Esophagus squamous epithelium (tissue), 5 donors: ENCODE measurements around the gene LRRN2. TPM values are rescaled to one million over a fixed set of nuclear protein-coding genes. Genes with fewer than 3 reads are reported as not detected.

Source experiments
- DNase-seq: peaks from one replicate; lab custom pipeline; 2025; lab: John Stamatoyannopoulos, UW
- H3K27ac ChIP-seq, 4 donors: fragments of 200-600 bp; sonication (generic); one replicate each; pipeline ENCODE4 v1.5.1; 2016 to 2019; ENCODE audit warnings: mild to moderate bottlenecking in 1 of 4
- H3K27me3 ChIP-seq, 4 donors: fragments of 200-600 bp; sonication (generic); 1 replicate in 3 of 4; 2 replicates in 1 of 4; pipeline versions ENCODE4 v1.5.1 to v1.6.0; 2017 to 2021; ENCODE audit warnings: antibody characterized with exemption in 1 of 4
- H3K36me3 ChIP-seq, 3 donors: fragments of 200-600 bp; sonication (generic); one replicate each; pipeline ENCODE4 v1.5.1; 2016 to 2019
- H3K4me1 ChIP-seq, 3 donors: fragments of 200-600 bp; sonication (generic); one replicate each; pipeline ENCODE4 v1.5.1; 2017 to 2019
- H3K4me3 ChIP-seq, 4 donors: fragments of 200-600 bp; sonication (generic); 1 replicate in 3 of 4; 2 replicates in 1 of 4; pipeline ENCODE4 v1.5.1; 2016 to 2019; ENCODE audit warnings: mild to moderate bottlenecking in 2 of 4, moderate library complexity in 1 of 4
- H3K9me3 ChIP-seq, 3 donors: fragments of 200-600 bp; sonication (generic); one replicate each; pipeline ENCODE4 v1.5.1; 2016 to 2019
- CTCF ChIP-seq, 6 experiments: fragments of 450-650 bp in 4 of 6; fragments of 200-600 bp in 2 of 6; sonication (generic) in 2 of 6; IDR thresholded peaks; one replicate each; pipeline ENCODE4 v1.5.1; 2016 to 2019; ENCODE audit warnings: antibody characterized with exemption in 6 of 6, mild to moderate bottlenecking in 4 of 6, moderate library complexity in 4 of 6
- POLR2A ChIP-seq, 4 donors: fragments of 450-650 bp; IDR thresholded peaks; one replicate each; pipeline ENCODE4 v1.6.1; 2017; ENCODE audit warnings: antibody characterized with exemption in 4 of 4, mild to moderate bottlenecking in 4 of 4, moderate library complexity in 3 of 4
- WGBS, 2 donors: methylation state at CpG; one replicate each; pipeline ENCODE4 v1.1.5; 2018; 5-methylcytosine and 5-hydroxymethylcytosine counted together
- intact Hi-C: fragments of 100-400 bp; cut with DNase I; formaldehyde crosslinking; loops from one replicate; pipeline ENCODE4 v1.15.0; 2022
- total RNA-seq, 4 donors: library from RNA; depleted of rRNA; stranded (reverse); fragments of >200 nt; gene quantifications; one replicate each; pipeline ENCODE4 v1.1.0, GENCODE V29; 2016
- donor health status: DM: yes; HTN: yes; CAD: no.

Gene LRRN2
- total RNA-seq, 4 donors from 2014 or later = 0.18 to 1.8 (median 1.5) TPM

DNA sequence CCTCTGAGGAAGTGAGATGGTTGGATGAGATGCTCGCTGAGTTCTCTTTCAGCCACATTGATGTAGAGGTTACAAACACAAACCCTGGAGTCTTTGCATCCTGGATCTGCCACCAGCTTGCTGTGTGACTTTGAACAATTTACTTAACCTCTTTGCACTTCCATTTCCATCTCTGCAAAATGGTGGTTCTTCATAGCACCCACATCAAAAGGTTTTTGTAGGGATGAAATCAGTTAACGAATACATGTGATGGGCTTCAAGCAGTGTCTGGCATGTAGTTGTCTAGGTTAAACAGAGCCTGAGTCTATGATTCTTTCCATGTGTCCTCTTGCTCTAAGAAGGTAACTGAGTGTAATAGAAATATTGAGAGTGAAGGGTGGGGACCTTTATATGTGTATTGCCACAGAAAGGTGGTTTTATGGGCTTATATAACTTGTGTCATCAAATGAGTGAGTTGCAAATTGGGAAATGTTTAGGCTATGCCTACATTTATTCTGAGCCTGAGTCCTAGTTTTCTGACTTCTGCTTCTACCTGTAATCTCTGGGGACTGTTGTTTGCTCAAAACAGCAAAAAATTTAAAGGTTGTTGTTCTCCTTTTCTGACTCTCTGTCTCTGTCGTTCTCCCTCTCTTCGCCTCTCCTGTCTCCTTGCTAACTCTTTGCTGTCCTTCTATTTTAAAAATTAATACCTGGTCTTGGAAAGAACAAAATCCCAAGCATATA lies 27.3 kb upstream of the LRRN2 start:
- H3K27me3 ChIP-seq = peaks cover 0 to 79% (median 6%) of the 10 kb centered on the region in 4 donors
- H3K9me3 ChIP-seq = no peaks in the 10 kb centered on the region
- no peak for DNase-seq
- H3K4me3 ChIP-seq = no peak overlapping the region
- WGBS, 2 donors = 75 to 83% methylated on average over 4 of the region's 4 CpGs
- intact Hi-C loops = no loop called here
- TF ChIP-seq POLR2A (IDR thresholded peaks at IDR 0.05) = no peak
- no peak for TF ChIP-seq CTCF (IDR thresholded peaks at IDR 0.05)
- H3K4me1 ChIP-seq = peaks cover 0 to 10% (median 5%) of the 10 kb centered on the region in 3 donors
- no peak overlapping the region for H3K27ac ChIP-seq
- no peaks in the 10 kb centered on the region for H3K36me3 ChIP-seq

- WGBS, 2 donors = 28 to 40% methylated on average over 6 to 16 of the region's 23 CpGs
- Histone ChIP-seq H3K36me3 (no peaks in the 10 kb centered on the region), H3K9me3 (no peaks in the 10 kb centered on the region), H3K27ac (no peak overlapping the region), H3K27me3 (peaks cover 0 to 84% (median 6%) of the 10 kb centered on the region in 4 donors), H3K4me1 (peaks cover 0 to 10% (median 5%) of the 10 kb centered on the region in 3 donors), H3K4me3 (no peak overlapping the region)
- TF ChIP-seq POLR2A (IDR thresholded peaks at IDR 0.05) (no peak), CTCF (IDR thresholded peaks at IDR 0.05) (no peak)
- intact Hi-C loops = no loop called here
- DNase-seq = no peak
Observed at GRCh38 chr1:204711947-204712701, 26.6 kb upstream of the LRRN2 start.

DNA sequence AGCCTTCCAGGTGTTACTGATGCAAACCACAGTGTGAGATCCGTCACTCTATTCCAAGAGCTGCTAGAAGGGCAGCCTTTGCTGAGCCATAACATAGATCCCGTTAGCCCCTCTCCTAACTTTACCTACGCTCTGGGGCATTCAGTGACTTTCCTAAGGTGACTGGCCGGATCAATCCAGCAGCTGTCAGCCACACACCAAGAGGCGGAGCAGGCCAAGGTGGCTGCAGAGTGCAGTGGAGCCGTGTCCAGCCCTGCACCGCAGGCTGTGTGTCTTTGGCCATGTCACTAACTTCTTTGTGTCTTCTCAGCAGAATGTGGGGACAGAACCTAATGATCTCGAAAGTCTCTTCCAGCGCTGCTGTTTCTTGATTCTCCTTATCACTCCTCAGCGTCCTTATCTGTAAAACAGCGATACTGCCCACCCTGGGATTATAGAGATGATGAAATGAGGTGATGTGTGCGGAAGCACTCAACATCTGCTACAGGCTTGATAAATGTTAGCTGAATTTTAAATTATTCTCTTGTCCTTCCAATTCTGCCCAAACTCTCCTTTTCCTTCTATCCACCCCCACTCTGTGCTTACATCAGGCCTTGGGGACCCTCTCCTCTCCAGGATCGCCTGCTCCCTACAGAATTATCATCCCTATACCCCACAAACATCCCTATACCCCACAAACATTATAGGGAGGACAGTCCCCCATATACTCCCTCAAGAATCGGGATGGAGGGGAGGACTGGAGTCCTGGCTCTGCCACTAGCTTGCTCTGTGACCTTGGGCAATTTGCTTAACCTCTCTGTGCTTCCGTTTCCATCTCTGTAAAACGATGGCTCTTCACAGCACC lies 25.8 kb upstream of the LRRN2 start:
- H3K4me3 ChIP-seq = no peak overlapping the region
- intact Hi-C loops = no loop called here
- no peak overlapping the region for H3K27ac ChIP-seq
- DNase-seq = no peak
- no peaks in the 10 kb centered on the region for H3K36me3 ChIP-seq
- H3K9me3 ChIP-seq = no peaks in the 10 kb centered on the region
- peaks cover 0 to 82% (median 6%) of the 10 kb centered on the region in 4 donors for H3K27me3 ChIP-seq
- peaks cover 0 to 10% (median 5%) of the 10 kb centered on the region in 3 donors for H3K4me1 ChIP-seq
- TF ChIP-seq POLR2A (IDR thresholded peaks at IDR 0.05) = no peak
- no peak for TF ChIP-seq CTCF (IDR thresholded peaks at IDR 0.05)
- 70 to 74% methylated on average over 16 of the region's 16 CpGs for WGBS, 2 donors

GRCh38 chr1:204709960-204710912 lies 24.7 kb upstream of the LRRN2 start:
- WGBS, 2 donors = 59 to 76% methylated on average over 9 to 11 of the region's 11 CpGs
- intact Hi-C loops = no loop called here
- H3K27ac ChIP-seq = no peak overlapping the region
- no peaks in the 10 kb centered on the region for H3K36me3 ChIP-seq
- H3K27me3 ChIP-seq = peaks cover 0 to 78% (median 6%) of the 10 kb centered on the region in 4 donors
- TF ChIP-seq CTCF (IDR thresholded peaks at IDR 0.05) = no peak
- no peak for TF ChIP-seq POLR2A (IDR thresholded peaks at IDR 0.05)
- no peak overlapping the region for H3K4me3 ChIP-seq
- H3K9me3 ChIP-seq = no peaks in the 10 kb centered on the region
- H3K4me1 ChIP-seq = peaks cover 0 to 10% (median 5%) of the 10 kb centered on the region in 3 donors
- no peak for DNase-seq
